ENCODE measurements around the gene AP4B1. TPM values are rescaled to one million over a fixed set of nuclear protein-coding genes. Genes with fewer than 3 reads are reported as not detected.
"Not testable (repeated sequence)": the region's sequence is repeated elsewhere in the genome, so short reads cannot be mapped to it uniquely, and the experiment has no call there.

AP4B1 gene
- total and polyA plus RNA-seq, 2 donors, result 9.2 to 35.3 TPM

DNA sequence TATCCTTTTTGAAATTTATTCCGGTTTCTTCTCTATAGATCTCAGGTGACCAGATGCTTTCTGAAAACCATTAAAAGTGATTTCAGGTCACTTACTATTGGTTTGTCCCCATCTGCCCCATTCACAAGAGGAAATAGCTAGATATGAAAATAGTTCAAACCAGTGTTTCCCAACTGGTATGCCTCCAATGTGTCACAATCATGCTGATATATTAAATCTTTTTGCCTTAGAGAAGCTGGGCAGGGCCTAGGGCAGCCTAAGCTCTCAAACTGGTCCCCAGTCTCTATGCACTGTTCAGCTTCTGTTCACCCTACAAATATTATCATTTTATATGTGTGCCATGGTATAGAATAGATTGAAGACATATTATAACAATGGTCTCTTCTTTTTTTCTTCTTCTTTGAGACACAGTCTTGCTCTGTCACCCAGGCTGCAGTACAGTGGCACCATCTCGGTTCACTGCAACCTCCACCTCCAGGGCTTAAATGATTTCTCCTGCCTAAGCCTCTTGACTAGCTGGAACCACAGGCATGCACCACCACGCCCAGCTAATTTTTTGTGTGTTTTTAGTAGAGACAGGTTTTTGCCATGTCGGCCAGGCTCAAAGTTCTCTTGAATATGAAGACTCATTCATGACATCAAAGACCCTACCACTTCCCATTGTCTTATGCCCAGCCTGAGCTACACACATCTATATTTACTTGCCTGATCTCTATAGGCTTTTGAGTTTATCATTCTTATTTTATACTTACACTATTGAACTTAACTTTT is 48.8 kb downstream of the AP4B1 start:
- 93% methylated on average over 4 of the region's 4 CpGs for WGBS
- H3K27ac ChIP-seq (ENCODE audit: low read depth), result no peak overlapping the region
- no peak overlapping the region for H3K4me3 ChIP-seq (ENCODE audit: low read depth, low read length)
- no peaks in the 10 kb centered on the region for H3K4me1 ChIP-seq (ENCODE audit: insufficient read depth)
- H3K36me3 ChIP-seq (ENCODE audit: insufficient read depth), result no peaks in the 10 kb centered on the region
- DNase-seq (ENCODE audit: extremely low spot score), result no peak

- Histone ChIP-seq H3K4me3 (ENCODE audit: low read depth, low read length) (no peak overlapping the region), H3K36me3 (ENCODE audit: insufficient read depth) (no peaks in the 10 kb centered on the region), H3K4me1 (ENCODE audit: insufficient read depth) (no peaks in the 10 kb centered on the region), H3K27ac (ENCODE audit: low read depth) (no peak overlapping the region)
- WGBS, result 37% methylated on average over 1 of the region's 1 CpG
- DNase-seq (ENCODE audit: extremely low spot score), result no peak
Observed at GRCh38 chr1:113854234-113854633, 50.4 kb downstream of the AP4B1 start.

DNA sequence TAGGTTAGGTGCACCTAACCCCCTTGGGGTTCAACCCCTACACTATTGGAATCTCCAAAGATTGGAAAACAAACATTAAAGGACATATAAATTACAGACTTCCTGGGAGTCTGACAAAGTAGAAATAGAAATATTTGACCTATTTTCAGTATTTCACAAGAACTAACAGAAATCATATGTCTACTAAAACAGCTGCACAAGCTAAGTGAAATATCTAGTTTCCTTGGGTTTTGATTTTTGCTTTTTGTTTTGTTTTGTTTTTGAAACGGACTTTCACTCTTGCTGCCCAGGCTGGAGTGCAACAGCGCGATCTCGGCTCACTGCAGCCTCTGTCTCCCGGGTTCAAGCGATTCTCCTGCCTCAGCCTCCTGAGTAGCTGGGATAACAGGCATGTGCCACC is 51.9 kb downstream of the AP4B1 start:
- WGBS, result 92% methylated on average over 6 of the region's 6 CpGs
- H3K4me1 ChIP-seq (ENCODE audit: insufficient read depth); H3K36me3 ChIP-seq (ENCODE audit: insufficient read depth); H3K4me3 ChIP-seq (ENCODE audit: low read depth, low read length); H3K27ac ChIP-seq (ENCODE audit: low read depth); DNase-seq (ENCODE audit: extremely low spot score): not testable (repeated sequence)

DNA sequence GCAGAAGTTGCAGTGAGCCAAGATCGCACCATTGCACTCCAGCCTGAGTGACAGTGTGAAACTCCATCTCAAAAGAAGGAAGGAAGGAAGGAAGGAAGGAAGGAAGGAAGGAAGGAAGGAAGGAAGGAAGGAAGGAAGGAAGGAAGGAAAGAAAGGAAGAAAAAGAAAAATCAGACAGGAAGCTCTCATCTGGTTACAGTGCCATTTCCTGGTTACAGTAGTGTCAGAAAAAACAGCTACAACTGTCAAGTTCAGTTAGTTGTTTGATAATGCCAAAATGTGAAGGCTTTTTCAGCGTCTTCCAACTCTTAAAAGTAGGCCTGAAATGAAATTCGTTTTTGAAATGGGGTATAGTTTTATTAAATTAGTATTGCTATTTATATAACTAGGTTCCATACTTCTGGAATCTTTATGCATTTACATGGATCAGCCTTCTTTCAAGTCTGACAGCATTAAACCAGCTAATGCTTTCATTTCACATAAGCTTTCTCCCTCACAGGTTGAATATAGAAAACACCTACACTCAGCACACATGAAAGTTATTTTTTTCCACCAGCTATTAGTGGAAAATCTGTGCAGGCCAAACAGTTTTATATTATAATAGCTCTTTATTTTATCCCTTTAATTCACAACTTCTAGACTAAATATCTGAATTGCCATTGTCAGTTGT is 54.3 kb downstream of the AP4B1 start:
- no peak overlapping the region for H3K4me3 ChIP-seq (ENCODE audit: low read depth, low read length)
- no peak for DNase-seq (ENCODE audit: extremely low spot score)
- H3K4me1 ChIP-seq (ENCODE audit: insufficient read depth), result no peaks in the 10 kb centered on the region
- H3K27ac ChIP-seq (ENCODE audit: low read depth), result no peak overlapping the region
- 80% methylated on average over 3 of the region's 3 CpGs for WGBS
- no peaks in the 10 kb centered on the region for H3K36me3 ChIP-seq (ENCODE audit: insufficient read depth)

- Histone ChIP-seq H3K4me3 (ENCODE audit: low read depth, low read length) (no peak overlapping the region), H3K36me3 (ENCODE audit: insufficient read depth) (no peaks in the 10 kb centered on the region), H3K4me1 (ENCODE audit: insufficient read depth) (no peaks in the 10 kb centered on the region), H3K27ac (ENCODE audit: low read depth) (no peak overlapping the region)
- no peak for DNase-seq (ENCODE audit: extremely low spot score)
Observed at GRCh38 chr1:113849072-113849471, 55.5 kb downstream of the AP4B1 start.

- Histone ChIP-seq H3K4me1 (ENCODE audit: insufficient read depth) (no peaks in the 10 kb centered on the region), H3K4me3 (ENCODE audit: low read depth, low read length) (no peak overlapping the region), H3K36me3 (ENCODE audit: insufficient read depth) (no peaks in the 10 kb centered on the region), H3K27ac (ENCODE audit: low read depth) (no peak overlapping the region)
- DNase-seq (ENCODE audit: extremely low spot score), result no peak
- WGBS, result 77% methylated on average over 2 of the region's 2 CpGs
Observed at GRCh38 chr1:113846391-113847035, 58.1 kb downstream of the AP4B1 start.

Other genes starting within 250 kb of the AP4B1 start
- gene PHTF1, start 145.3 kb downstream of the AP4B1 start, total RNA-seq, result 27.2 TPM
- 8.3 TPM for gene PHTF1, start 145.3 kb downstream of the AP4B1 start, polyA plus RNA-seq
- 34.2 TPM for gene RSBN1, start 92.3 kb downstream of the AP4B1 start, total RNA-seq
- gene RSBN1, start 92.3 kb downstream of the AP4B1 start, polyA plus RNA-seq, result 9.6 TPM
- gene PTPN22, start 33.1 kb downstream of the AP4B1 start, total RNA-seq, result 2.3 TPM
- gene PTPN22, start 33.1 kb downstream of the AP4B1 start, polyA plus RNA-seq, result 1.2 TPM
- gene BCL2L15, start 17.2 kb downstream of the AP4B1 start, total RNA-seq, result 0.90 TPM
- 0.25 TPM for gene BCL2L15, start 17.2 kb downstream of the AP4B1 start, polyA plus RNA-seq
- 5.0 TPM for gene DCLRE1B, start 527 bp upstream of the AP4B1 start, total RNA-seq
- 5.1 TPM for gene DCLRE1B, start 527 bp upstream of the AP4B1 start, polyA plus RNA-seq
- 41.7 TPM for gene HIPK1, start 24.5 kb upstream of the AP4B1 start, total RNA-seq
- 23.5 TPM for gene HIPK1, start 24.5 kb upstream of the AP4B1 start, polyA plus RNA-seq
- 206 TPM for gene OLFML3, start 74.7 kb upstream of the AP4B1 start, total RNA-seq
- 144 TPM for gene OLFML3, start 74.7 kb upstream of the AP4B1 start, polyA plus RNA-seq
- 0.37 TPM for gene SYT6, start 249.1 kb upstream of the AP4B1 start, total RNA-seq
- 0.14 TPM for gene SYT6, start 249.1 kb upstream of the AP4B1 start, polyA plus RNA-seq